ENCODE results near the gene ASB18.

ASB18 gene

GRCh38 chr2:236302555-236302954, 38.3 kb upstream of the ASB18 start:
- Histone ChIP-seq H3F3A (ENCODE audit: low read depth) (no peaks in the 10 kb centered on the region), H3K9me2 (replicated peaks; ENCODE audit: low read depth, low read length) (no peaks in the 10 kb centered on the region), H3K27me3 (ENCODE audit: insufficient read depth, low read length, poor library complexity, severe bottlenecking) (no peaks in the 10 kb centered on the region), H3K4me2 (ENCODE audit: low read depth, low read length, poor library complexity, severe bottlenecking) (no peak overlapping the region), H2AFZ (ENCODE audit: low read length) (no peak overlapping the region), H3K9me3 (ENCODE audit: insufficient read depth, low read depth, low read length) (no peaks in the 10 kb centered on the region), H4K20me1 (ENCODE audit: insufficient read depth, low read length, poor library complexity, severe bottlenecking) (no peaks in the 10 kb centered on the region), H3K36me3 (ENCODE audit: insufficient read depth, low read length) (no peaks in the 10 kb centered on the region), H3K9ac (ENCODE audit: low read depth, low read length, poor library complexity, severe bottlenecking) (no peak overlapping the region), H3K4me3 (ENCODE audit: low read length, poor library complexity, severe bottlenecking) (no peak overlapping the region), H3K79me2 (ENCODE audit: insufficient read depth, low read length) (no peaks in the 10 kb centered on the region), H3K4me1 (ENCODE audit: insufficient read depth, low read length, poor library complexity, severe bottlenecking) (no peaks in the 10 kb centered on the region)
- TF ChIP-seq EZH2phosphoT487 (IDR thresholded peaks at IDR 0.05; ENCODE audit: borderline replicate concordance) (no peak), CTCF (conservative IDR thresholded peaks at IDR 0.05; ENCODE audit: low read length) (no peak)

- H3K9me3 ChIP-seq (ENCODE audit: insufficient read depth, low read depth, low read length): no peaks in the 10 kb centered on the region
- H3F3A ChIP-seq (ENCODE audit: low read depth): no peaks in the 10 kb centered on the region
- TF ChIP-seq EZH2phosphoT487 (IDR thresholded peaks at IDR 0.05; ENCODE audit: borderline replicate concordance) (no peak), CTCF (conservative IDR thresholded peaks at IDR 0.05; ENCODE audit: low read length) (no peak)
- no peaks in the 10 kb centered on the region for H3K4me1 ChIP-seq (ENCODE audit: insufficient read depth, low read length, poor library complexity, severe bottlenecking)
- no peak overlapping the region for H3K4me2 ChIP-seq (ENCODE audit: low read depth, low read length, poor library complexity, severe bottlenecking)
- H4K20me1 ChIP-seq (ENCODE audit: insufficient read depth, low read length, poor library complexity, severe bottlenecking): no peaks in the 10 kb centered on the region
- no peaks in the 10 kb centered on the region for H3K36me3 ChIP-seq (ENCODE audit: insufficient read depth, low read length)
- no peak overlapping the region for H3K4me3 ChIP-seq (ENCODE audit: low read length, poor library complexity, severe bottlenecking)
- H3K9me2 ChIP-seq (replicated peaks; ENCODE audit: low read depth, low read length): no peaks in the 10 kb centered on the region
- no peaks in the 10 kb centered on the region for H3K79me2 ChIP-seq (ENCODE audit: insufficient read depth, low read length)
- no peaks in the 10 kb centered on the region for H3K27me3 ChIP-seq (ENCODE audit: insufficient read depth, low read length, poor library complexity, severe bottlenecking)
- no peak overlapping the region for H2AFZ ChIP-seq (ENCODE audit: low read length)
- no peak overlapping the region for H3K9ac ChIP-seq (ENCODE audit: low read depth, low read length, poor library complexity, severe bottlenecking)
Measured at GRCh38 chr2:236298924-236299475, 34.8 kb upstream of the ASB18 start.

- Histone ChIP-seq H3F3A (ENCODE audit: low read depth) (no peaks in the 10 kb centered on the region), H2AFZ (ENCODE audit: low read length) (no peak overlapping the region), H3K36me3 (ENCODE audit: insufficient read depth, low read length) (no peaks in the 10 kb centered on the region), H3K9me2 (replicated peaks; ENCODE audit: low read depth, low read length) (no peaks in the 10 kb centered on the region), H3K27me3 (ENCODE audit: insufficient read depth, low read length, poor library complexity, severe bottlenecking) (no peaks in the 10 kb centered on the region), H3K9ac (ENCODE audit: low read depth, low read length, poor library complexity, severe bottlenecking) (no peak overlapping the region), H4K20me1 (ENCODE audit: insufficient read depth, low read length, poor library complexity, severe bottlenecking) (no peaks in the 10 kb centered on the region), H3K4me3 (ENCODE audit: low read length, poor library complexity, severe bottlenecking) (no peak overlapping the region), H3K79me2 (ENCODE audit: insufficient read depth, low read length) (no peaks in the 10 kb centered on the region), H3K4me2 (ENCODE audit: low read depth, low read length, poor library complexity, severe bottlenecking) (no peak overlapping the region), H3K4me1 (ENCODE audit: insufficient read depth, low read length, poor library complexity, severe bottlenecking) (no peaks in the 10 kb centered on the region), H3K9me3 (ENCODE audit: insufficient read depth, low read depth, low read length) (no peaks in the 10 kb centered on the region)
- no peak for TF ChIP-seq EZH2phosphoT487 (IDR thresholded peaks at IDR 0.05; ENCODE audit: borderline replicate concordance)
- TF ChIP-seq CTCF (conservative IDR thresholded peaks at IDR 0.05; ENCODE audit: low read length): no peak
Measured at GRCh38 chr2:236295481-236295880, 31.3 kb upstream of the ASB18 start.

All from Loucy (cell line).